Kidney epithelial cell (primary cell): ENCODE results near the gene CACNA1D. TPM values are rescaled to one million over a fixed set of nuclear protein-coding genes. Genes with fewer than 3 reads are reported as not detected.

Experiments
- DNase-seq: peaks from one replicate; pipeline ENCODE4 v3.0.0-alpha.2; 2010; ENCODE audit warnings: low read depth
- H3K27me3 ChIP-seq: 2 replicates; pipeline ENCODE4 v1.6.0; 2011; ENCODE audit warnings: low read length; ENCODE audit not compliant: control insufficient read depth, insufficient read depth
- H3K36me3 ChIP-seq: 2 replicates; pipeline ENCODE4 v1.5.1; 2011; ENCODE audit warnings: low read length; ENCODE audit not compliant: control insufficient read depth, insufficient read depth
- H3K4me3 ChIP-seq: 2 replicates; pipeline ENCODE4 v1.5.1; 2011; ENCODE audit warnings: low read depth, mild to moderate bottlenecking, control low read depth, low read length
- CTCF ChIP-seq: IDR thresholded peaks from 2 replicates; pipeline ENCODE4 v1.5.1; 2011; ENCODE audit warnings: mild to moderate bottlenecking, moderate library complexity, low read length, control low read depth, inconsistent platforms; ENCODE audit not compliant: insufficient read depth, poor library complexity, severe bottlenecking
- total RNA-seq: library from RNA; depleted of rRNA; stranded (reverse); fragments of >200 nt; gene quantifications from 2 replicates; pipeline ENCODE4 v1.2.3, GENCODE V29; 2015

Gene CACNA1D
- total RNA-seq, 1 donor from 2014 or later = 0.21 TPM

- Histone ChIP-seq H3K27me3 (no peaks in the 10 kb centered on the region), H3K36me3 (no peaks in the 10 kb centered on the region), H3K4me3 (no peak overlapping the region)
- no peak for TF ChIP-seq CTCF
- DNase-seq = no peak
Measured at GRCh38 chr3:53799338-53799865, 305.0 kb downstream of the CACNA1D start.

GRCh38 chr3:53800041-53800906 lies 305.9 kb downstream of the CACNA1D start:
- no peak for DNase-seq
- no peak overlapping the region for H3K4me3 ChIP-seq
- H3K36me3 ChIP-seq = no peaks in the 10 kb centered on the region
- no peaks in the 10 kb centered on the region for H3K27me3 ChIP-seq
- TF ChIP-seq CTCF = no peak

DNA sequence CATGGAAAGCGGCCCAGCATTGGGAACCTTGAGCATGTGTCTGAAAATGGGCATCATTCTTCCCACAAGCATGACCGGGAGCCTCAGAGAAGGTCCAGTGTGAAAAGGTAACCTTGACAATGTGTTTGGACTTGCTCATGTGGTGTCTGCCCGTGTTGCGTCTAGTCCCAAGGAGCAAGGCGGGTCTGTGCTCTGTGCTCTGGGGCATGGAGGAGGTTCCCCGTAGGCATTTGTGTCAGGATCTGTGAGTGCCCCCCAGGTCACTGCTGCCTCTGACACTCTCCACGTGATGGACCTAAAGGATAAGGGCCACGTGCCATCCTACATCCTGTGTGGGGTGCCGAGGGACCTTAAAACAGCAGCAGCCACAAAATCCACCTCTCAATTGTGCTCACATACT lies 306.9 kb downstream of the CACNA1D start:
- H3K36me3 ChIP-seq = no peaks in the 10 kb centered on the region
- DNase-seq = no peak

GRCh38 chr3:53802256-53802880 lies 308.0 kb downstream of the CACNA1D start:
- H3K27me3 ChIP-seq = no peaks in the 10 kb centered on the region
- H3K36me3 ChIP-seq = no peaks in the 10 kb centered on the region
- no peak for TF ChIP-seq CTCF
- no peak overlapping the region for H3K4me3 ChIP-seq
- DNase-seq = no peak

More for the DNA sequence above, 306.9 kb downstream of the CACNA1D start:
- Histone ChIP-seq H3K27me3 (no peaks in the 10 kb centered on the region), H3K4me3 (no peak overlapping the region)
- no peak for TF ChIP-seq CTCF

DNA sequence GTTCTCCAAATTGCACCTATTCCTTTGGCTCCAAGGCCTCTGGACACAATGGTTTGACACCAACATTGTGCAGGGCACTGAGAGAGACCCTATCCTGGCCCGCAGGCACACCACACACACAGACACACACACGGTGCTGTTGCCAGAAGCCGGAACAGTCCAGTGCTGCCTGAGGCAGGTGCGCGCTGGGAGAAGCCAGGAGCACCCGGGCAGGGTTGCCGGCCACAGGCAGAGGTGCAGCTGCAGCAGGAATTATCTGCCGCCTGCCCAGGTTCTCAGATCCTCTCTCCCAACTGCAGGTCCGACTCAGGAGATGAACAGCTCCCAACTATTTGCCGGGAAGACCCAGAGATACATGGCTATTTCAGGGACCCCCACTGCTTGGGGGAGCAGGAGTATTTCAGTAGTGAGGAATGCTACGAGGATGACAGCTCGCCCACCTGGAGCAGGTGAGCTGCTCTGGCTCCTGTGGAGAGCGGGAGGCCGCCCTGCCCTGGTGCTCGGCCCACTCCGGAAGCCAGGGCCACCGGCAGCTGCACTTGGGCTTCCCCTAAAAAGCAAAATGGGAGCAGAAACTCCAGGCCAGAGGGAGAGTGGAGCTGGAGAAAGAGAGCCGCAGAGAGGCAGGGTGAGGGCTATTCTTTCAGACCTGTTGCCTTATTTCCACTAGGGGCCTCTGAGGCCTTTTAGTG lies 308.9 kb downstream of the CACNA1D start:
- H3K27me3 ChIP-seq = no peaks in the 10 kb centered on the region
- TF ChIP-seq CTCF = no peak
- no peak overlapping the region for H3K4me3 ChIP-seq
- H3K36me3 ChIP-seq = no peaks in the 10 kb centered on the region
- no peak for DNase-seq
